HG03196 (cell line): ENCODE results near the gene DSPP.
"Not testable (repeated sequence)": the region's sequence is repeated elsewhere in the genome, so short reads cannot be mapped to it uniquely, and the experiment has no call there.

Experiments
- ATAC-seq: cut with Tn5 transposase; IDR thresholded peaks from one replicate; pipeline ENCODE4 v1.9.1; 2021; ENCODE audit not compliant: unreplicated experiment

The DSPP gene

GRCh38 chr4:87608229-87608628, at the start of gene DSPP:
Gene DSPP, plus strand, starts transcription at chr4:87608529. Its CDS starts 2,380 bp downstream, at chr4:87610909.
- ATAC-seq: no peak

DNA sequence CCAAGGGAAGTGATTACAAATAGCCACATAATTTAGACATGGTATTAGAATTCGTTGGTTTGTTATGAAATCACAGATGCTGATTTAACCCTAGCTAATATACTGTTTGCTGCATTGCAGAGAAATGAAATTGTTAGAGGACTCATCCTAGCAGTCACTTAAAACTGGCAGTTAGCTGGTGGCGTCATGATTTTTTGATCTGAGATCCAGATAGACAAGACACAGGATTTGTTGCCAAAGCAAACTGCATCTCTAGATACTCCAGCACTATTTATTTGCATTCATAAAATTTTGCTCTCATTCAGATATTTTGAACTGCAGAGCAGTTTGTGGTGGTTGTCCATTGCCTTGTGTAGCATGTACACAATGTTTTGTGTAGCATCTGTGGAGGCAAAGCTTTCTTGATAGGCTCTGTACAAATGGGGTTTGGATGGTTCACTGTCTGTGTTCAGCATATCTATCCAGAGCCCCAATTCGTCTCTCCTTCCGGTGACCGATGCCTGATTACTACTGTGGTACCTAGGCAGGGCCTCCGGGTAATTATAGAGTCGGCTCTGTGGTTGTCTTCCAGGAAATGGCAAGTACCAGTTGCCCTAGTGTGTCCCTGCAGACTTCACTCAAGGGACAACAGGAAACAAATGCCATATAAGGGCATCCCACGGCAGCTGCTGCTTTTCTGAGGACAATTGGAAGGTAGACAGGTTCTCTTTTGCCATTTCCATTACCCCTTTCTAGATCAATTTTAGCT, 49.1 kb upstream of the DSPP start:
- peak; percentile 100 for ATAC-seq

- ATAC-seq: no peak
Observed at GRCh38 chr4:87560802-87561201, 47.5 kb upstream of the DSPP start.

GRCh38 chr4:87565746-87566145, 42.6 kb upstream of the DSPP start:
- no peak for ATAC-seq

- no peak for ATAC-seq
Observed at GRCh38 chr4:87566276-87566675, 42.1 kb upstream of the DSPP start.

GRCh38 chr4:87567191-87567590, 41.1 kb upstream of the DSPP start:
- no peak for ATAC-seq

GRCh38 chr4:87570290-87570805, 38.0 kb upstream of the DSPP start:
- no peak for ATAC-seq

DNA sequence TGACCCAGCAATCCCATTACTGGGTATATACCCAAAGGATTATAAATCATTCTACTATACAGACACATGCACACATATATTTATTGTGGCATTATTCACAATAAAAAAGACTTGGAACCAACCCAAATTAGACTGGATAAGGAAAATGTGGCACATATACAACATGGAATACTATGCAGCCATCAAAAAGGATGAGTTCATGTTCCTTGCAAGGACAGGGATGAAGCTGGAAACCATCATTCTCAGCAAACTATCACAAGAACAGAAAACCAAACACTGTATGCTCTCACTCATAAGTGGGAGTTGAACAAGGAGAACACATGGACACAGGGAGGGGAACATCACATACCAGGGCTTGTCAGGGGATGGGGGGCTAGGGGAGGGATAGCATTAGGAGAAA, 34.0 kb upstream of the DSPP start:
- not testable (repeated sequence) for ATAC-seq

- no peak for ATAC-seq
Observed at GRCh38 chr4:87574996-87575395, 33.3 kb upstream of the DSPP start.

- no peak for ATAC-seq
Observed at GRCh38 chr4:87575408-87575807, 32.9 kb upstream of the DSPP start.

DNA sequence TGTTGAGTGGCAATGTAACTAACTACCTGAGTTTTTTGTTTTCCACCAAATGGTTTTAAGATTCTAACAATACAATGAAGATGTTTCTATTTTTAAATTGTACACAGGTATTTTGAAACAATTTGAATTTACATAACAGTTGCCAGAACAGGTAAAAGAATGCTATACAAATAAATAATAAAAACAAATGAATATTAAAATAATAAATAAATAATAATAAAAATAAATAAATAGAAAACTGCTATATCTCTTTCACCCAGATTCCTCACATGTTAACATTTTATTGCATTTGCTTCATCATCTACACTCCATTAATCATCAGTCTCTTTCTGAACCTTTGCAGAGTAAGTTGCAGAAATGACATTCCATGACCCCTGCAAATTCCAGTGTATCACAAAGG, 32.3 kb upstream of the DSPP start:
- ATAC-seq: no peak

- no peak for ATAC-seq
Observed at GRCh38 chr4:87579478-87579877, 28.9 kb upstream of the DSPP start.

- ATAC-seq: no peak
Observed at GRCh38 chr4:87580057-87580456, 28.3 kb upstream of the DSPP start.

GRCh38 chr4:87584222-87584908, 24.0 kb upstream of the DSPP start:
- no peak for ATAC-seq

- ATAC-seq: no peak
Observed at GRCh38 chr4:87589531-87589930, 18.8 kb upstream of the DSPP start.

DNA sequence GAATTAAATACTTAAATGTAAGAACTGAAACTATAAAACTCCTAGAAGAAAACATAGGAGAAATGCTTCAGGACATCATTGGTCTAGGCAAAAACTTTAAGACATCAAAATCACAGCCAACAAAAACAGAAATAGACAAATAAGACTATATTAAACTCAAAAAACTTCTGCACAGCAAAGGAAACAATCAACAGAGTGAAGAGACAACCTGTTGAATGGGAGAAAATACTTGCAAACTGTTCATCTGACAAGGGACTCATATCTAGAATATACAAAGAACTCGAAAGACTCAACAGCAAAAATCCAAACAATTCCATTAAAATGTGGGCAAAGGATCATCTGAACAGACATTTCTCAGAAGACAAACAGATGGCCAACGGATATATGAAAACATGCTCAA, 16.2 kb upstream of the DSPP start:
- ATAC-seq: no peak

- ATAC-seq: no peak
Observed at GRCh38 chr4:87601361-87601760, 7.0 kb upstream of the DSPP start.

DNA sequence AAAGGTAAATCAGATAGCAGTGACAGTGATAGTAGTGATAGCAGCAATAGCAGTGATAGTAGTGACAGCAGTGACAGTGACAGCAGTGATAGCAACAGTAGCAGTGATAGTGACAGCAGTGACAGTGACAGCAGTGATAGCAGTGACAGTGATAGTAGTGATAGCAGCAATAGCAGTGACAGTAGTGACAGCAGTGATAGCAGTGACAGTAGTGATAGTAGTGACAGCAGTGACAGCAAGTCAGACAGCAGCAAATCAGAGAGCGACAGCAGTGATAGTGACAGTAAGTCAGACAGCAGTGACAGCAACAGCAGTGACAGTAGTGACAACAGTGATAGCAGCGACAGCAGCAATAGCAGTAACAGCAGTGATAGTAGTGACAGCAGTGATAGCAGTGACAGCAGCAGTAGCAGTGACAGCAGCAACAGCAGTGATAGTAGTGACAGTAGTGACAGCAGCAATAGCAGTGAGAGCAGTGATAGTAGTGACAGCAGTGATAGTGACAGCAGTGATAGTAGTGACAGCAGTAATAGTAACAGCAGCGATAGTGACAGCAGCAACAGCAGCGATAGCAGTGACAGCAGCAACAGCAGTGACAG, 6.1 kb downstream of the DSPP start:
- no peak for ATAC-seq

DNA sequence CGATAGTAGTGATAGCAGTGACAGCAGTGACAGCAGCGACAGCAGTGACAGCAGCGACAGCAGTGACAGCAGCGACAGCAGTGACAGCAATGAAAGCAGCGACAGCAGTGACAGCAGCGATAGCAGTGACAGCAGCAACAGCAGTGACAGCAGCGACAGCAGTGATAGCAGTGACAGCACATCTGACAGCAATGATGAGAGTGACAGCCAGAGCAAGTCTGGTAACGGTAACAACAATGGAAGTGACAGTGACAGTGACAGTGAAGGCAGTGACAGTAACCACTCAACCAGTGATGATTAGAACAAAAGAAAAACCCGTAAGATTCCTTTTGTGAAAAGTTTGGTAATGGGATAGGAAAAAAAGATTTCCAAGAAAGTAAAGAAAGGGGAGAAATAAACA, 7.9 kb downstream of the DSPP start:
- ATAC-seq: no peak

- no peak for ATAC-seq
Observed at GRCh38 chr4:87620086-87620485, 11.8 kb downstream of the DSPP start.

DNA sequence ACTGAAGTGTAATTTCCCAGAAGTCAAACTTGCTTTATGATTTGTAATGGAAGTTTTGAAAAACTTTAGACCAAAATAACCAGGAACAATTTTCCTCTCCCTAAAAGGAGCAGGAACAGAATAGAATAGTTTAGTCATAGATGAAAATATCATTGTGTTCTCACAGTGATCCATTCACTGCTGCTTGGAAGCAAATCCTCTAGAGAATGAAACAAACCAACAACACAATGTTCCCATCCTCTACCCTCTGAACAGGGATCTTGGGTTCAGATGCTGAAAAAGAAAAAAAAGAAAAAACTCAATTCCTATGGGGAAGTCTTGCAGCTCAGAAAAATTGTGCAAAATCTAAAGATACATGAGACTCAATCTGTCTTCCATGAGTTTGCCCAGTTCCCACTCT, 12.2 kb downstream of the DSPP start:
- no peak for ATAC-seq

- no peak for ATAC-seq
Observed at GRCh38 chr4:87622303-87622702, 14.0 kb downstream of the DSPP start.
